BJ (cell line): ENCODE results near the gene METTL23. TPM values are rescaled to one million over a fixed set of nuclear protein-coding genes. Genes with fewer than 3 reads are reported as not detected.

Experiments
- CTCF ChIA-PET: fragments of 350-600 bp; formaldehyde crosslinking; extraction: SDS; loops from one replicate; lab custom pipeline; 2021; ENCODE audit warnings: antibody characterized with exemption, inconsistent platforms; lab: Yijun Ruan, JAX
- POLR2A ChIA-PET: fragments of 300-600 bp; sonication (Branson Sonifier 250); formaldehyde crosslinking; extraction: SDS; loops from one replicate; lab custom pipeline; 2021; ENCODE audit warnings: antibody characterized with exemption; lab: Charles Lee
- DNase-seq: peaks from one replicate; pipeline ENCODE4 v3.0.0-alpha.2; 2011; ENCODE audit warnings: low read depth
- H3K27me3 ChIP-seq: 2 replicates; pipeline ENCODE4 v1.6.0; 2011; ENCODE audit warnings: low read length; ENCODE audit not compliant: control insufficient read depth, insufficient read depth
- H3K36me3 ChIP-seq: 2 replicates; pipeline ENCODE4 v1.5.1; 2011; ENCODE audit warnings: low read length; ENCODE audit not compliant: control insufficient read depth, insufficient read depth
- H3K4me3 ChIP-seq: 2 replicates; pipeline ENCODE4 v1.5.1; 2011; ENCODE audit warnings: low read depth, mild to moderate bottlenecking, control low read depth, low read length
- polyA plus RNA-seq: library from polyadenylated mRNA; depleted of rRNA; stranded (reverse); fragments of >200 nt; gene quantifications from 2 replicates; pipeline ENCODE4 v1.2.3, GENCODE V29; 2011
- TF ChIP-seq, protein P1 (sequence below): IDR thresholded peaks from 2 replicates; pipeline ENCODE4 v1.5.1; 2011; ENCODE audit warnings: low read depth, mild to moderate bottlenecking, control low read depth, inconsistent platforms, low read length, moderate library complexity; ENCODE audit not compliant: insufficient read depth

Gene METTL23
- polyA plus RNA-seq, 1 experiment = 35.0 TPM

DNA sequence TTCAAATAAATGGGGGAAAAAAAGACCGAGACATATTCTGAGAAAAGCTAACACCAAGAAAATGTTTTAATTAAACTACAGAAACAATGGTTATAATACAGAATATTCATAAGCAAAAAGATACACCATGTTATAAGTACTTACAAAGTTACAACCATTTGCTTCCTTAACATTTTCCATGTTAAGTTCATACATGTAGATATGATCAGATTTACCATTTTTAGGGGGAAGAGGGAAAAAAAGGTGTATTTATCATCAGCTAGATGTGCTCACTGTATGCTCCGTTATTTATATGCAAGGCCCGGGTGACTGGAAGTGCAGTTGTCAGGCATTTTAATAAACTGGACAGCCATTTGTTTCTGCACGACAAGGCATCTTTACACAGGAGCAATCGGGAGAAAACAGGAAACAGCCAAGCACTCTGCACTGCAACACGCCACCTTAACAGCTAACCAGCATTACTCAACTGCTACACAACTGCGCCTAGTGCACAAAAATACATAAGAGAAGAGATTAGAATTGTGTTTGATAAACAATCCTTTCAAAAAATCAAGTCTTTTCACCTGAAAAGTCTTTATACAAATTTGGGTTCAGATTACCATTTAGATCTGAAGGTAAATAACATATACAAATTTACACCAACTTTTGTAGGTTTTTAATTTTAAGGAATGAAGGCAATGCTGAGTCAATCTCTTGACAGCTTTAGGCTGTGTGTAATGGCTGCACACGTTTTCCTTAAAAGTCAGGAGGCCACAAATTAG lies 7.6 kb downstream of the METTL23 start:
- H3K36me3 ChIP-seq = peaks cover 6% of the 10 kb centered on the region
- peak overlapping the region; percentile 100; the same call in 1 of the 2 replicates for H3K4me3 ChIP-seq
- ChIA-PET POLR2A (no interaction called here), CTCF (interaction anchor here (0.6 to 2.5 kb wide), 5 partner anchors 14 to 133 kb away, joined by 3 to 6 read pairs (median 3); no protein-coding TSS in a partner anchor)
- no peaks in the 10 kb centered on the region for H3K27me3 ChIP-seq
- TF ChIP-seq, protein P1, sequence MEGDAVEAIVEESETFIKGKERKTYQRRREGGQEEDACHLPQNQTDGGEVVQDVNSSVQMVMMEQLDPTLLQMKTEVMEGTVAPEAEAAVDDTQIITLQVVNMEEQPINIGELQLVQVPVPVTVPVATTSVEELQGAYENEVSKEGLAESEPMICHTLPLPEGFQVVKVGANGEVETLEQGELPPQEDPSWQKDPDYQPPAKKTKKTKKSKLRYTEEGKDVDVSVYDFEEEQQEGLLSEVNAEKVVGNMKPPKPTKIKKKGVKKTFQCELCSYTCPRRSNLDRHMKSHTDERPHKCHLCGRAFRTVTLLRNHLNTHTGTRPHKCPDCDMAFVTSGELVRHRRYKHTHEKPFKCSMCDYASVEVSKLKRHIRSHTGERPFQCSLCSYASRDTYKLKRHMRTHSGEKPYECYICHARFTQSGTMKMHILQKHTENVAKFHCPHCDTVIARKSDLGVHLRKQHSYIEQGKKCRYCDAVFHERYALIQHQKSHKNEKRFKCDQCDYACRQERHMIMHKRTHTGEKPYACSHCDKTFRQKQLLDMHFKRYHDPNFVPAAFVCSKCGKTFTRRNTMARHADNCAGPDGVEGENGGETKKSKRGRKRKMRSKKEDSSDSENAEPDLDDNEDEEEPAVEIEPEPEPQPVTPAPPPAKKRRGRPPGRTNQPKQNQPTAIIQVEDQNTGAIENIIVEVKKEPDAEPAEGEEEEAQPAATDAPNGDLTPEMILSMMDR = no peak
- no peak for DNase-seq

DNA sequence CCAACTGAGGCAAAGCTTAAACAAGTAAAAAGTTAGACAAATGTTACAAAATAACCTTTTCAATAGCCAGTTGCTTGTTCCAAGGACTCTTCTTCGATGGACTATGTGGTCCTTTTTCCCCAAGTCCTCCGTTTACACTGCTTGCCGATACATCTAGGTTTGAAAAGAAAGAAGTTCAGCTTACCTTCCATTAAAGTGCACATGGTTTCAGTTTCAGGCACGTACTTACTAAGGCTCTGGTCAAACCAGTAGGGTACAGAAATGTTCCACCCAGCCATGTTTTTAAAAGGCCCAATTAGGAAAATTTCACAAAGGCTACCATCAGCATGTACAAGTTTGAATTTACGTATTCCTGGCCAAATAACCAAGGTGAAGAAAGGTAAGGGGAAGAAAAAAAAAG lies 8.4 kb downstream of the METTL23 start:
- H3K27me3 ChIP-seq = no peaks in the 10 kb centered on the region
- POLR2A ChIA-PET = no interaction called here
- DNase-seq = no peak
- CTCF ChIA-PET = interaction anchor here (0.6 to 2.5 kb wide), 5 partner anchors 8 to 332 kb away, joined by 3 to 6 read pairs (median 5); no protein-coding TSS in a partner anchor
- TF ChIP-seq, protein P1 = no peak
- peak overlapping the region; percentile 100 for H3K4me3 ChIP-seq
- H3K36me3 ChIP-seq = peaks cover 6% of the 10 kb centered on the region

DNA sequence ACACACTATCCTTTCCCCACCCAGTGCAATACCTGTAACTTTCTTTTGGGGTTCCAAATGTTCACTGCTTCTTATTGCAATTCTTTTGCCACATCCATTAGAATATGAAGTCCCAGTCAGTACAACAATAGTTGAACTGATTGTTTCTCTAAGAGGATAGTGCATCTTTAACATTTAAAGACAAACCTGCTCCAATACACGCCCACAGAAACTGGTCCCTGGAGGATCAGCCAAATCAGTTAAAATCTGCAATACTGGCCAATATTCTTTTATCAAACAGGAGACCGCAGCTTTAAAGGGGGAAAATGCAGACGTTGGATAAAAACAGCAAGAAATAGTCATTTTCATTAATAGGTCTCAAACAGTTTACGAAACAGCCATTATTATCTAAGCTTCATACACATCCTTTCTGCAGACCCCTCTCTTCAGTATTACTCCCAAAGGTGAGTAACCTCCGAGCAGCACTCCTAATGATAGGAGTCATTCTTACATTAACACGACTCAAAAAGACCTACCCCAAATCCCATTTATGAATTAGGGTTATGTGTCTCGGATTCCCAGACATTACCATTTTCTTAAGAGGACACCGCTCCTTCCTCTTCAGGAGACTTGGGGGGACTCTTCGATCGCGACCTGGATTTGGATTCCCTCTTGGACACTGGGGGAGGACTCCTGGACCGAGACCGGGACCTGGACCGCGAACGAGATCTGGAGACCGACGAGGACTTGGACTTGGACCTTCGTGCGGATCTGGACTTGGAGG lies 9.1 kb downstream of the METTL23 start:
- ChIA-PET POLR2A (no interaction called here), CTCF (interaction anchor here (0.7 to 1.3 kb wide), 2 partner anchors 8 to 331 kb away, joined by 5 read pairs; no protein-coding TSS in a partner anchor)
- Histone ChIP-seq H3K27me3 (no peaks in the 10 kb centered on the region), H3K4me3 (peak overlapping the region; percentile 100), H3K36me3 (peaks cover 6% of the 10 kb centered on the region)
- TF ChIP-seq, protein P1 = no peak
- DNase-seq = no peak

DNA sequence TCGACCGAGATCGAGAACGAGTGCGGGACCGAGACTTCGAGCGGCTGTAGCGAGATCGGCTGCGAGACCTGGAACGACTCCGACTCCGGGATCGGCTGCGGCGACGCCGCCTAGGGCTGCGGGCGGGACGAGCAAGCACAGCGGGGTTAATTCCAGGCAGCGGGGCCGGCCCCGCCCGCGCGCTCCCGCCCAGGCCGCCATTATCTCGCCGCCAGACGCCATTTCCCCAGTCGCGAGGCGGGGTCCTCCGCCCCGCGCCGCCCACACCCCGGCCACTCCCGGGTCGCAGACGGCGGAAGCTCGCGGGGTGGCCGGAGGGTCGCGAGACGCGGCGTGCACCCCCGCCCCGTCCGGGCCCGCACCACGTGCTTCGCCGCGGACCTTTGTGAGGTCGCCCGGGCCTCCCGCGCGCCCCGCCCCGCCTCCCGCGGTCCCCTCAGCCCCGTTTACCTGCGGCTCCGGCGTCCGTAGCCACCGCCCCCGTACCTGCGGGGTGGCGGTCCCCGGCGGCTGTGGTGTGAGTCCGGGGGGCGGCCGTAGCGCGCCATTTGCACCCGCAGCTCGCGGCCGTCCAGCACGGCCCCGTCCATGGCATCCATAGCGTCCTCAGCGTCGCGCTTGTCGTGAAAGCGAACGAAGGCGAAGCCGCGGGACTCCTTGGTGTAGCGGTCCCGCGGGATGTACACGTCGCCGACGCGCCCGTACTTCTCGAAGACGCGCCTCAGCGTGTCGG lies 9.9 kb downstream of the METTL23 start:
- Histone ChIP-seq H3K4me3 (peak overlapping the region; percentile 100), H3K27me3 (no peaks in the 10 kb centered on the region), H3K36me3 (peaks cover 6% of the 10 kb centered on the region)
- ChIA-PET CTCF (interaction anchor here (0.9 to 1.1 kb wide), 3 partner anchors 23 to 330 kb away, joined by 3 read pairs; no protein-coding TSS in a partner anchor), POLR2A (interaction anchor here (0.6 kb wide), 1 partner anchor 379 kb away, joined by 3 read pairs; no protein-coding TSS in a partner anchor)
- no peak for DNase-seq
- TF ChIP-seq, protein P1 = peak; percentile 33; the same call in 1 of the 2 replicates
